GM21576 (cell line): ENCODE results near the gene SLC24A5.
A peak's percentile ranks its signal among the peaks of the same experiment; 100 is the strongest.

ENCODE experiments used
- ATAC-seq: cut with Tn5 transposase; IDR thresholded peaks from one replicate; pipeline ENCODE4 v1.9.1; 2021; ENCODE audit warnings: mild to moderate bottlenecking, moderate library complexity; ENCODE audit not compliant: unreplicated experiment

SLC24A5 gene

GRCh38 chr15:48109856-48110531, 10.8 kb upstream of the SLC24A5 start:
- no peak for ATAC-seq

GRCh38 chr15:48112242-48112641, 8.5 kb upstream of the SLC24A5 start:
- no peak for ATAC-seq

- ATAC-seq: no peak
Observed at GRCh38 chr15:48119277-48119676, 1.5 kb upstream of the SLC24A5 start.

GRCh38 chr15:48121849-48122248, 1.1 kb downstream of the SLC24A5 start:
- no peak for ATAC-seq

- ATAC-seq: no peak
Observed at GRCh38 chr15:48126667-48127355, 6.0 kb downstream of the SLC24A5 start.

GRCh38 chr15:48131324-48131723, 10.5 kb downstream of the SLC24A5 start:
- no peak for ATAC-seq

GRCh38 chr15:48132874-48133273, 12.1 kb downstream of the SLC24A5 start:
- ATAC-seq: no peak

GRCh38 chr15:48143856-48144255, 23.1 kb downstream of the SLC24A5 start:
- no peak for ATAC-seq

GRCh38 chr15:48144889-48145288, 24.1 kb downstream of the SLC24A5 start:
- no peak for ATAC-seq

- no peak for ATAC-seq
Observed at GRCh38 chr15:48145923-48146322, 25.1 kb downstream of the SLC24A5 start.

GRCh38 chr15:48147358-48147757, 26.6 kb downstream of the SLC24A5 start:
- ATAC-seq: no peak

- ATAC-seq: no peak
Observed at GRCh38 chr15:48149858-48150257, 29.1 kb downstream of the SLC24A5 start.

GRCh38 chr15:48153526-48153925, 32.7 kb downstream of the SLC24A5 start:
- ATAC-seq: no peak

GRCh38 chr15:48168616-48169015, 47.8 kb downstream of the SLC24A5 start:
- ATAC-seq: no peak

GRCh38 chr15:48170981-48171380, 50.2 kb downstream of the SLC24A5 start:
- ATAC-seq: no peak

- ATAC-seq: no peak
Observed at GRCh38 chr15:48175126-48175525, 54.3 kb downstream of the SLC24A5 start.

- ATAC-seq: no peak
Observed at GRCh38 chr15:48176112-48176511, 55.3 kb downstream of the SLC24A5 start.

GRCh38 chr15:48176957-48177356, 56.2 kb downstream of the SLC24A5 start:
- no peak for ATAC-seq

- ATAC-seq: peak; percentile 63
Observed at GRCh38 chr15:48177383-48177765, 56.6 kb downstream of the SLC24A5 start.

GRCh38 chr15:48177766-48178647, 57.2 kb downstream of the SLC24A5 start, which contains the start of gene MYEF2:
TSS of gene MYEF2 (minus strand) at chr15:48178295. CDS start at chr15:48178237, 58 bp downstream.
- peak; percentile 64 for ATAC-seq

- ATAC-seq: no peak
Observed at GRCh38 chr15:48178648-48178931, 57.8 kb downstream of the SLC24A5 start.

- ATAC-seq: no peak
Observed at GRCh38 chr15:48182749-48183148, 62.0 kb downstream of the SLC24A5 start.
